Nucleus accumbens (tissue), 56 donors: ENCODE measurements around the gene PPP1R3E.
"Not testable (repeated sequence)": the region's sequence is repeated elsewhere in the genome, so short reads cannot be mapped to it uniquely, and the experiment has no call there.

Source experiments
- DNase-seq, 56 donors: peaks; one replicate each; lab custom pipeline; 2025; lab: John Stamatoyannopoulos, UW

Gene PPP1R3E, protein sequence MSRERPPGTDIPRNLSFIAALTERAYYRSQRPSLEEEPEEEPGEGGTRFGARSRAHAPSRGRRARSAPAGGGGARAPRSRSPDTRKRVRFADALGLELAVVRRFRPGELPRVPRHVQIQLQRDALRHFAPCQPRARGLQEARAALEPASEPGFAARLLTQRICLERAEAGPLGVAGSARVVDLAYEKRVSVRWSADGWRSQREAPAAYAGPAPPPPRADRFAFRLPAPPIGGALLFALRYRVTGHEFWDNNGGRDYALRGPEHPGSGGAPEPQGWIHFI

DNA sequence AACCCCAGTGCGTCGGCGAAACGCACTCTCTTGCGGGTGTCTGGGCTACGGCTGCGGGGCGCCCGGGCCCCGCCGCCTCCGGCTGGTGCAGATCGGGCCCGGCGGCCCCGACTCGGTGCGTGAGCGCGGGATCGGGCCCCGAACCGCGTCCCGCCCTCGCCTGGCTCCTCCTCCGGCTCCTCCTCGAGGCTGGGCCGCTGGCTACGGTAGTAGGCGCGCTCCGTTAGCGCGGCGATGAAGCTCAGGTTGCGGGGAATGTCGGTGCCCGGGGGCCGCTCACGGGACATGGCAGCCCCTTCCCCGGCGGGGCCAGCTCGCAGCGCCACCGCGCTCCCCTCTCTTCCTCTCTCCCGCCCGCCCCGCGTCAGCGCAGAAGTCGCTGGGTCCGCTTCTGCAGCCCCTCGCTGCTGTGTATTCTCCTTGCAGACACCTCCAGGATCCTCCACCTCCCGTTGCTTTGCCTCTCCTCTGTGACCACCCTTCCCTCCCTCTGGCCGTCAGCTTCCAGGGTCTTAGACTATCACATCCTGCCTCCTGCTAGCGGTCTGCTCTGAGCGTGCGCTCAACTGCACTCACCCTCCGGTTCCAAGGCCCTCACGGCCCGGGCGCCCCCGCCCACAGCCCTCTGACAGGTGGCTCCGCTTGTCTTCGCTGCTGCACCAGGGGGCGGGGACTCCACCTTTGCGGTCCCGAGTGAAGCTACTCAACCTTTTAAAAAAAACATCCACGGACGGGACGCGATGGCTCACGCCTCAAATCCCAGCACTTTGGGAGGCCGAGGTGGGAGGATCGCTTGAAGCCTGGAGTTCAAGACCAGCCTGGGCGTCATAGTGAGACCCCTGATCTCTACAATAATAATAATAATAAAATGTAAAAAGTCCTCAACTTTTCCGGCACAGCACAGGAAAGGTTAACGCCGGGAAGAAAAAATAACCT, at the start of gene PPP1R3E:
Gene PPP1R3E, minus strand, starts transcription at position 570 of the 936 bp plus-strand sequence. Its CDS starts 283 bp downstream, at position 287.
- DNase-seq: peak in 46 of 56 donors; percentile 22 to 82 (median 66)

DNA sequence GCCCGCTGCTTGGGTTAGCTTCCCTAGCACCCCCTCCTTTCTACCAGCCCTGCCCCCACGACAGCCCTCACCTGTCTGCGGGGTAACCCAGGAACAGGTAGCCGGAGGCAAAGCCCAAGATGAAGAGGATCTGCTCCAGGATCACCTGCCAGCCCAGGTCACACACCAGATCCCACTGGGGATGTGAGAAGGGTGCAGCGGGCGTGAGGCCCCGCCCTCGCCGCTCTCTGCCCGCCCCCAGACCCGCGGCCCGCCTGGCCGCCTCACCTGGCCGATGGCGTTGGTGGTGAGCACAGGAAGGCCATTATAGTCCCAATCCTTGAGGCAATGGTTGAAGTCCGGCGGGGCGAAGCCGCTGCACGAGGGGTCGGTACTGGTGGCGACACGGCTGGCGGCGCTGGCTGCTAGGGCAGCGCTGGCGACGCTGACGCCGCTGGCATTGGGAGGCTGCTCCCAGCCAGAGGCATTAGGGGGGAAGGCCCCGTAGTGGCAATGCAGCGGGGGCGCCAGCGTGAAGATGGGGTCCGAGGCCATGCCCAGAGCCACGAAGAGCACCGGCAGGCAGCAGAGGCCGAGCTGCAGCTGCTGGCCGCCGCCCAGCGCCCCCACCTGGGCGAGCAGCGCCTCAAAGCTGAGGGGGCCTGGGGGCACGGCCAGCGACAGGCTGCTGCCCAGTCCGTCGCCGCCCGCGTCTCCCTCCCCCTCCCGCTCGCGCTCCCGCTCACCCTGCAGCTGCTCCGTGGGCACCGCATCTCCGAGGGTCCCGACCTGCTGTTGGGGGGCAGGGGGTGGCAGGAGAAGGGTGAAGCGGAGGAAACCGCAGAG, 49.2 kb upstream of the PPP1R3E start:
- DNase-seq: peak in 31 of 56 donors; percentile 15 to 81 (median 55)

DNA sequence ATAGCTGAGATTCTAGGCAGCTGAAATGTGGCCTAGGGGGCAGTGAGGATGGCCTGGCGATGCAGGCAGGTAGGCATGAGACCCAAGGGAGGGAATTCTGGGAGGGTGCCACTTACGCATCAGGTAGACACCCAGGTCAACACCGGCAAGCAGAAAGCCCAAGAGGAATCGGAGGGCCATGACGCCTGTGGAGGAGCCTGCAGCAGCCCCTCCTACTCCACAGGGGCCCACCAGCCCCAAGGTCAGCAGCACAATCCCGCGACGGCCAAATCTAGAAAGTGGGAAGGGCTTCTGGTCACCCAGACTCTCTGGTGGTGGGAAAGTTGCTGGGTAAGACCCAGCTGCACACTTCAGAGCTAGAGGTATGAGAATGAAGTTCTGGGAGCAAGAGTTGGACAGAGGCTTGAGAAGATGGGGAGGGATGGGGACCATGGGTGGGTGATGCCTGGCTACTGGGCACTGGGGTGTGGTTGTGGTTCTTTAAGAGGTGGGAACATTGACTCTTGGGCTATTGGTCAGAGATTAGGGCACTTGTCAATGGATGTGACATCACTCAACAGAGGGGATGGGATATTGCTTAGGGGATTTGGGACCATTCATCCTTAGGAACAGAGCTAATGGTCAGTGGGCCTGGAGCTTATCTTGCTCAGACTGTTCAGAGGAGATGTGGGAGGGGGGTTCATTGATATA, 46.6 kb upstream of the PPP1R3E start:
- no peak for DNase-seq

DNA sequence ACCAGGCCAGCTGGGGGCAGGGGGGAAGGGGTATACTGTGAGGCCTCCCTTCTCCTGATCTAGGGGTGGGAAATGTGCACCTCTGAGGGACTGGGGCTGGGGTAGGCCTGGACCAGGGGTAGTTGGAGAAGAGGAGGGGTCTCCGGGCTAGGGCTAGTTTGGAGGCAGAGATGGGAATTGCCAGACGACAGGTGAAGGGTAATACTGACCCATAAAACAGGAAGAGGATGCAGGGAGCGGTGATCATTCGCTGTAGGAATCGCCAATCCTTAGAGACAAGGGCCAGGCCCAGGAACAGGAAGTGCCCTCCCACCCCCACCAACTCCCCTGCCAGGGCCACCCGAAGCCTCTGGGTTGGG, 45.6 kb upstream of the PPP1R3E start:
- no peak for DNase-seq

DNA sequence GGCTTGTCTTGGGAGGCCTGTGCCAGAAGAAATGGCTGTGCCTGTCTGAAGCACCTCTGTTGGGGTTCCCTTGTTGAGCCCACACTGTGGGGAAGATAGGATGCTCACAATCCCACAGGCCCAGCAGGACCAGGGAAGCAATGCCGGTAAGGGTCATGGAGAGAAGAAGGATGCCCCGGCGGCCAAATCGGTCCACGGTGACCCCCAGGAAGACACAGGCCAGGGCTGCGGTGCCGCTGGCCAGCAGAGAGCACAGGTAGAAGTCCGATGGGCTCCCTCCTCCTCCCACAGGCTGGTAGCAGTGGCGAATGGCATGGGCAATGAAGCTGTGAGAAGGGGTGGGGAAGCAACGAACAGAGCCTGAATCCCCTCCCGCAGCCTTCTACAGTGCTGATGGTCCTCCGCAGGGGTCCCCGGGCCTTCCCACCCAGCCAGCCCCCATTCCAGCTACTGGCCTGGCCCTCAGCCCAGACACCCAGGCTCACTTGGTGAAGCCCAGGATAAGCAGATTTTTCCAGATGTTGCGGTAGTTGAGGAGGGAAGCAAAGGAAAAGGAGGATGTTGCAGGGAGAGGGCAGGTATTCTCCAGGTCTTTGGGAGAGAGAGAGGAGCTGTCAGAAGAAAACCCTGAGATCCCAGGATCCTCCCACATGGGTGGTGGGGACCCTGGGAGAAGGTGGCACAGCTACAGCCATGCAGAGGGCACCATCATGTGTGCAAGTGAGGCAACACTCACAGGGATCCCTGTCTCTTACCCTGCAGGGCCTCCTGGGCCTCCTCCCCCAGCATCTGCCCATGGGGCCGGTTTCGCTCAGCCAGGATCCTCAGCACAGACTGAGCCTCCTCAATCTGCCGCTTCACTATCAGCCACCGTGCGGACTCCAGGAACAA, 45.0 kb upstream of the PPP1R3E start:
- DNase-seq: no peak

DNA sequence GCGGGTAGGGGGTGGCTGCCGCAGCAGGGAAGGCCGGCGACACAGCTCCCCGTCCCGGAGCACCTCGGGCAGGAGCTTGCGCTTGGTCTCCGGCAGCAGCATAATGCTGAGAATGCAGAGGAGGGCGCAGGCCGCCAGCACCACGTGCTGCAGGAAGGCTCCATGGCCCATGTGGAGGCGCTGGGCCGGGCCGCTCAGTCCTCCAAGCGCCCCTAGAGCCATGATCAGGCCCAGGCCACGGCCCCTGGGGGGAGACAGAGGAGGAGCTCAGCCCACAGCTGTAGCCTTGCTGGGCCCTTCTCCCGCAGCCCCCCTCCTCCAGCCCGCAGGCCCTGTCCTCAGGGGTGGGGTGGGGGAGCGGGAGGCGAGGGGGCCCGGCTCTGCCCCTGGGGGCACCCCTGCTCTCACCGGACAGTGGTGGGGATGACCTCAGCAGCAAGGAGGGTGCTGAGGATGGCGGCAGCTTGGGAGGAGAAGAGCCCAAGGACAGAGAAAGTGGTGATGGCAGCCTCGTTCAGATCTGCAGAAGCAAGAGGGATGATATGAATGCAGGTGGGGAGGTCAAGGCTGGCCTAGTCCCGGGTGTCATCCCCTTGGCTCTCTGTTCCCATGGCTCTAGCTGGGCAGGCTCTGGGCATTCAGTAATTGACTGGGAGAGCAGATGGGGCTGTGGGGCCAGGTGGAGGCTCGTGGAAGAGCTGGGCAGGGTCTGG, 44.2 kb upstream of the PPP1R3E start:
- DNase-seq: no peak

DNA sequence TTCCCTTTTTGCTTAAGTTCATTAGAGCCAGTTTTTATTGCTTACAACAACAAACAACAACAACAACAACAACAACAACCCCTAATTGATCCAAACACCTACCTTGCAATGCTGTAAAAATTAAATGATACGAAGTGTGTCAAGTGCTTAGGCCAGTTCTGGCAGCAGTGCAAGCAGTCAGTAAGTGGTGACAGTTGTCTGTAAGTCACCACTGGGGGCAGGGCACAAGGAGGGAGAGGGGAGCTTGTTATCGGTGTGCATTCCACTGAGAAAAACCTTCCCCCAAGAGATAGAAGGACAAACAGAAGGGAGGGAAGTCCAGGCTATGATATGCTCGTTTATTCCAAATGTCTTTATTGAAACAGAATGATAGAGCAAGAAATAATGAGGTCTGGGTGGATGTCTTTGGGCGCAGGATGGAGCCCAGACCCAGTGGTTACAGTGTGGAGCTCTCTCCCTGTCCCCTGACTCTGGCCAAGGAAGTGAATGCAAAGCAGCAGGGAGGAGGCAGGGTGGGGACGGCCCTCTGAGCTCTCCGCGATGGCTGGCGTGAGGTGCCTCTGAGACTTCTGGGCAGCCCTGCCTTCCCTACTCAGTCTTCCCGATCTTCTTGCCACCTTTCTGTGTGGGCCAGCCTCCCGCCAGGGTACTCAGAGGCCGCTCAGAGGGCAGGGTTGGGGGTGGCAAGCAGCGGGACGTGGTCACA, 43.5 kb upstream of the PPP1R3E start:
- no peak for DNase-seq

DNA sequence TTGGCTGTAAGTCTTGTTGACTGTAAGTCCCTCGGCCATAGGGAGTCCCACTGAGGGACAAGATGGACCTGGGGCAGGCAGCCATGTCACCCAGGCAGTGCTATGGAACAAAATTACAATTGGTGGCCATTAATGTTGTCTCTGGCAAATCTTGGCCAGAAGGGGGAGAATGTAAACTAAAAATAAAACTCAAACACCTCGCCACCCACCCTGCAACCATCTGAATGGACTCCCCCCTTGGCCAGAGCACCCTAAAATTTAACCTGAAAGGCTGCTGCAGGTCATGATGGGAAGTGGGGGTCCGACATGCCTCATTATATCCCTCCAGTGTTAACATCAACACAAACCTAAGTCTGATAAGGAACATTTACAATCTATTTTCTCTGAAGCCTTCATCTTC, 41.8 kb upstream of the PPP1R3E start:
- DNase-seq: no peak

DNA sequence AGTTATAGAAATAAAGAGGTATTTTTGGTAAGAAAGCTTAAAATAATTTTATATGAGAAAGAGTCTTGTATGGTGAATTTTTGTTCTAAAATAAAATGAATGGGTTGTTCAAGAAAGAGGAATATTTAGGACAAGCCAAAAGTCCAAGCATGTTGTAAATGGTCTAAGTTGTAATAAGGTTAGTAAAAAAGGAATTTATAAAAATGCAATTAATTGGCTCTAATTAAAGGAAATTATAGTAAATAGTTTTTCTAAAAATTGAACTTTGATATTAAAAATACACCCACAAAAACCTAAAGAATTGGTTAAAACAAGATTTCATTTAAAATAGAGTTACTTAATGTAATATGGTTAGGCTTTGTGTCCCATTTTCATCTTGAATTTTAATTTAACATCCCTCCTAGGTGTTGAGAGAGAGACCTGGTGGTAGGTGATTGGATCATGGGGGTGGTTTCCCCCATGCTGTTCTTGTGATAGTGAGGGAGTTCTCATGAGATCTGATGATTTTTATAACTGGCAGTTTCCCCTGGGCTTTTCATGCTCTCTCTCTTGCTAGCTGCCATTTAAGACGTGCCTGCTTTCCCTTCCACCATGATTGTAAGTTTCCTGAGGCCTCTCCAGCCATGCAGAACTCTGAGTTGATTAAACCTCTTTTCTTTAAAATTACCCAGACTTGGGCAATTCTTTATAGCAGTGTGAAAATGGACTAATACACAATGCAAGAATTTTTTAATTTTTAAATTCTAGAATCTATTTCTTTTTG, 37.0 kb upstream of the PPP1R3E start:
- DNase-seq: no peak

DNA sequence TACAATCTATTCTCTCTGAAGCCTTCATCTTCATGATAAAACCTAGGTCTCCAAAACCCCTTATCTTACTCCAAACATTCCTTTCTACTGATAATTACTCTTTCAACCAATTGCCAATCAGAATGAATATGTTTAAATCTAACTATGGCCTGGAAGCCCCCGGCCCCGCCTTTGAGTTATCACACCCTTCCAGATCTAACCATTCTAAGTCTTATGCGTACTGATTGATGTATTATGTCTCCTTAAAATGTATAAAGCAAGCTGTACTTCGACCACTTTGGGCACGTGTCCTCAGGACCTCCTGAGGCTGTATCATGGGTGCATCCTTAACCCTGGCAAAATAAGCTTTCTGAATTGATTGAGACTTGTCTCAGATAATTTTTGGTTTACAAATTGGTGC, 33.0 kb upstream of the PPP1R3E start:
- no peak for DNase-seq

DNA sequence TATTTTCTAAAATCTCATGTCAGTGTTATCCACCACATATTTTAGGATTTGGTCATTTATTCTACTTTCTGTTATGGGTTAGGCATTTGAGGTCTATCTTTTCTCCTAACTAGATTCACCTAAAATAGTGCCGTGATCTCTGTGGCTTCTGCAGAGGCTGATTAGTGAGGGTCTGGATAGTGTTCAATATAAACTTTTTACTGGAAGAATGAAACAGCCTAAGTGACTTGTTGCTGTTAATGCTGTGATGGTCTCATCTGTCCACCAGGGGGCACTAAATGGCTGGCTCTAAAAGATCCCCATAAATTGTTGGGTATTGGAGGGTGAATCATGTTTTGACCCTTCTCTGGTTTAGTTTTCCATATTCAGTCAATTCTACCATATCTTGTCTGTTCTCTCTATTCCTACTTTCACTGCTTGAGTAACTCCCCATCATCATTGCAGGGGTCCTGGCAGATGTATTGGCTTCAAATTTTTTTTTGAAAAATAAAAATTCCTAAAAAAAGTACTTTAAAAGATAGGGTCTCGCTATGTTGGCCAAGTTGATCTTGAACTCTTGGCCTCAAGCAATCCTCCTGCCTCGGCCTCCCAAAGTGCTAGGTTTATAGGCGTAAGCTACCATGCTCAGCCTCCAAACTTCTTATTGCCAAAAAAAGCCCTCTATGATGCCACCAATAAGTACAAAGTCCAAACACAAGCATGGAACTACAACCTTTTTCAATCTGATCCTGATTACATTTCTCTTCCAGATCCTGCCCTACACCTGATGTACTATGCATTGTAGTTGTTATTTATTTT, 25.5 kb upstream of the PPP1R3E start:
- DNase-seq: peak in 47 of 56 donors; percentile 9 to 91 (median 50)

DNA sequence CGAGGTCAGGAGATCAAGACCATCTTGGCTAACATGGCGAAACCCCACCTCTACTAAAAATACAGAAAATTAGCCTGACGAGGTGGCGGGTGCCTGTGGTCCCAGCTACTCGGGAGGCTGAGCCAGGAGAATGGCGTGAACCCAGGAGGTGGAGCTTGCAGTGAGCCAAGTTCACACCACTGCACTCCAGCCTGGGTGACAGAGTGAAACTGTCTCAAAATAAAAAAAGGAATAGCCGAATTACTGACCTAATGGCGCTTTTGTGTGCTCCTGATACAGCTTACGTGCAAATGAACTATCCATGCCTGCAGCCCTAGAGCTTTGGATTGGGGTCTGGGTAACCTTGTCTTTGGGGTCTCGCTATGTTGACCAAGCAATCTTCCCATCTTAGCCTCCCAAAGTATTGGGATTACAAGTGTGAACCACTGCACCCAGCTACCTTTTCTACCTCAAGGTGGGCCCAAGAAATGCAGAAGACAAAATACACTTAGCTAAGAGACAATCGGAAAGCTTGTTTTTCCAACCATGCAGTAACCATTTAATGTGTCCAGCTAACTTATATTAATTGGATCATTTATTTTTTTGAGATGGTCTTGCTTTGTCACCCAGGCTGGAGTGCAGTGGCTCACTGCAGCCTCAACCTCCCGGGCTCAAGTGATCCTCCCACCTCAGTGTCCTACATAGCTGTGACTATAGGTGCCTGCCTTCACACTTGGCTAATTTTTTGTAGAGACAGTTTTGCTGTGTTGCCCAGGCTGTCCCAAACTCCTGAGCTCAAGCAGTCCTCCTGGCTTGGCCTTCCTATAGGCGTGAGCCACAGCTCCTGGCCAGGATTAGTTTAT, 24.1 kb upstream of the PPP1R3E start:
- DNase-seq: no peak

DNA sequence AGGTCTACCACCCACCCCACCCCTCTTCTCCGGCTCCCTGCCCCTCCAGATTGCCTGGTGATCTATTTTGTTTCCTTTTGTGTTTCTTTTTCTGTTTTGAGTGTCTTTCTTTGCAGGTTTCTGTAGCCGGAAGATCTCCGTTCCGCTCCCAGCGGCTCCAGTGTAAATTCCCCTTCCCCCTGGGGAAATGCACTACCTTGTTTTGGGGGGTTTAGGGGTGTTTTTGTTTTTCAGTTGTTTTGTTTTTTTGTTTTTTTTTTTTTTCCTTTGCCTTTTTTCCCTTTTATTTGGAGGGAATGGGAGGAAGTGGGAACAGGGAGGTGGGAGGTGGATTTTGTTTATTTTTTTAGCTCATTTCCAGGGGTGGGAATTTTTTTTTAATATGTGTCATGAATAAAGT, 23.1 kb upstream of the PPP1R3E start:
- not testable (repeated sequence) for DNase-seq

DNA sequence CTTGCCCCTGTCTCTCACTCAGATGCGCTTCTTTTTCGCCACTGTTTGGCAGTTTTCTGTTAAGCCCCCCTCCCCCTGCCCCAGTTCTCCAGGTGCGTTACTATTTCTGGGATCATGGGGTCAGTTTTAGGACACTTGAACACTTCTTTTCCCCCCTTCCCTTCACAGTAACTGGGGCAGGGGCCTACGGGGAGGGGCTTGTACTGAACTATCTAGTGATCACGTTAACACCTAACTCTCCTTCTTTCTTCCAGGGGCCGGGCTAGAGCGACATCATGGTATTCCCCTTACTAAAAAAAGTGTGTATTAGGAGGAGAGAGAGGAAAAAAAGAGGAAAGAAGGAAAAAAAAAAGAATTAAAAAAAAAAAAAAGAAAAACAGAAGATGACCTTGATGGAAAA, 22.3 kb upstream of the PPP1R3E start:
- no peak for DNase-seq

DNA sequence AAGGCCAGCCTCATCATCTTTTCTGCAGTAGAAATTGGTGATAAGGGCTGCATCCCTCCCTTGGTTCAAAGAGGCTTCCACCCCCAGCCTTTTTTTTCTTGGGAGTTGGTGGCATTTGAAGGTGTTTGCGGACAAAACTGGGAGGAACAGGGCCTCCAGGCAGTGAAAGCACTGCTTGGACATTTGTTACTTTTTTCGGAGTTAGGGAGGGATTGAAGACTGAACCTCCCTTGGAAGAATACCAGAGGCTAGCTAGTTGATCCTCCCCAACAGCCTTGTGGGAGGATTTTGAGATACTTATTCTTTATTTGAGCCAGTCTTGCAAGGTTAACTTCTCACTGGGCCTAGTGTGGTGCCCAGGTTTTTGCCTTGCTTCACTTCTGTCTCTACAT, 21.8 kb upstream of the PPP1R3E start:
- DNase-seq: no peak
